Pancreas (tissue), 10 donors: ENCODE measurements around the gene TNIP1. TPM values are rescaled to one million over a fixed set of nuclear protein-coding genes. Genes with fewer than 3 reads are reported as not detected.

Experiments
- ATAC-seq, 4 donors: fragments of 200-7000 bp; cut with Tn5 transposase; one replicate each; pipeline versions ENCODE4 v1.8.0 to v1.9.1; 2020; ENCODE audit warnings: mild to moderate bottlenecking in 4 of 4, moderate library complexity in 4 of 4
- DNase-seq, 6 donors: peaks; one replicate each; pipeline ENCODE4 v3.0.0-alpha.2; 2020
- FAIRE-seq: peaks from 2 replicates; lab custom pipeline; 2012; peaks lifted over from hg19 to GRCh38; lab: Jason Lieb, UNC
- H3K27ac ChIP-seq, 4 donors: fragments of 200-600 bp; sonication (generic); 1 replicate in 3 of 4; 2 replicates in 1 of 4; pipeline versions ENCODE4 v1.5.0 to v1.8.0; 2020
- H3K27me3 ChIP-seq, 4 donors: fragments of 200-600 bp; one replicate each; pipeline ENCODE4 v1.8.0; 2021
- H3K36me3 ChIP-seq, 3 donors: fragments of 200-600 bp; sonication (generic) in 1 of 3; one replicate each; pipeline versions ENCODE4 v1.5.0 to v1.8.0; 2020 to 2021
- H3K4me1 ChIP-seq, 3 donors: fragments of 200-600 bp; one replicate each; pipeline ENCODE4 v1.8.0; 2021
- H3K4me3 ChIP-seq, 4 donors: fragments of 200-600 bp; sonication (generic) in 2 of 4; one replicate each; pipeline versions ENCODE4 v1.5.0 to v1.8.0; 2020 to 2021
- H3K9me3 ChIP-seq, 4 donors: fragments of 200-600 bp; one replicate each; pipeline ENCODE4 v1.8.0; 2021
- WGBS, 2 donors: extraction: QIAGEN DNeasy Blood & Tissue Kit; methylation state at CpG; one replicate each; pipeline ENCODE4 v1.1.7; 2013; 5-methylcytosine and 5-hydroxymethylcytosine counted together
- intact Hi-C, 3 donors: fragments of 100-400 bp; cut with DNase I; formaldehyde crosslinking; loops; one replicate each; pipeline versions ENCODE4 v1.11.1 to v1.14.2; 2022
- polyA plus RNA-seq, 2 donors: library from polyadenylated mRNA; stranded (reverse); fragments of 200-250 nt; gene quantifications; one replicate each; pipeline ENCODE4 v1.2.3, GENCODE V29; 2013
- total RNA-seq, 6 donors: library from RNA; stranded (reverse); fragmentation: NEBNext Ultra II Directional in 4 of 6; extraction: Animal tissue kit (Norgen Biotek cat#: 25700) in 4 of 6; gene quantifications; one replicate each; pipeline versions ENCODE4 v1.2.1 to v1.2.4, GENCODE V29; 2021 to 2023
- TF ChIP-seq, protein P1 (sequence below), 4 donors: fragments of 200-600 bp; sonication (generic) in 3 of 4; IDR thresholded peaks; one replicate each; pipeline versions ENCODE4 v1.5.0 to v1.8.0; 2021; ENCODE audit warnings: antibody characterized with exemption in 4 of 4
- donor health status: healthy with polysubstance abuse.
- donor health status: DM: no; HTN: no; CAD: no; lungs with moderate emphysema.
- donor health status: DM: no; HTN: no; CAD: no.
- donor health status: control.
- donor health status: control.
- donor health status: Bipolar disorder and iron deficiency.
- donor health status: DM: yes; HTN: yes; CAD: no.
- donor health status: DM: no; HTN: no; CAD: no.
- donor health status: DM: no; HTN: no; CAD: no.
- donor health status: DM: yes; HTN: yes; CAD: no.

TNIP1 gene
- total and polyA plus RNA-seq, 8 donors, result 36.4 to 118 (median 69.3) TPM

GRCh38 chr5:151028717-151029116 is 52.1 kb downstream of the TNIP1 start:
- H3K36me3 ChIP-seq, result peaks cover 2 to 70% (median 13%) of the 10 kb centered on the region in 3 donors
- no peaks in the 10 kb centered on the region for H3K9me3 ChIP-seq
- H3K27ac ChIP-seq, result no peak overlapping the region
- no peaks in the 10 kb centered on the region for H3K27me3 ChIP-seq
- no peak for ATAC-seq
- no peak for DNase-seq
- H3K4me1 ChIP-seq, result peaks cover 0 to 7% (median under 1%) of the 10 kb centered on the region in 3 donors
- FAIRE-seq, result no peak
- intact Hi-C loops, result no loop called here
- TF ChIP-seq, protein P1, sequence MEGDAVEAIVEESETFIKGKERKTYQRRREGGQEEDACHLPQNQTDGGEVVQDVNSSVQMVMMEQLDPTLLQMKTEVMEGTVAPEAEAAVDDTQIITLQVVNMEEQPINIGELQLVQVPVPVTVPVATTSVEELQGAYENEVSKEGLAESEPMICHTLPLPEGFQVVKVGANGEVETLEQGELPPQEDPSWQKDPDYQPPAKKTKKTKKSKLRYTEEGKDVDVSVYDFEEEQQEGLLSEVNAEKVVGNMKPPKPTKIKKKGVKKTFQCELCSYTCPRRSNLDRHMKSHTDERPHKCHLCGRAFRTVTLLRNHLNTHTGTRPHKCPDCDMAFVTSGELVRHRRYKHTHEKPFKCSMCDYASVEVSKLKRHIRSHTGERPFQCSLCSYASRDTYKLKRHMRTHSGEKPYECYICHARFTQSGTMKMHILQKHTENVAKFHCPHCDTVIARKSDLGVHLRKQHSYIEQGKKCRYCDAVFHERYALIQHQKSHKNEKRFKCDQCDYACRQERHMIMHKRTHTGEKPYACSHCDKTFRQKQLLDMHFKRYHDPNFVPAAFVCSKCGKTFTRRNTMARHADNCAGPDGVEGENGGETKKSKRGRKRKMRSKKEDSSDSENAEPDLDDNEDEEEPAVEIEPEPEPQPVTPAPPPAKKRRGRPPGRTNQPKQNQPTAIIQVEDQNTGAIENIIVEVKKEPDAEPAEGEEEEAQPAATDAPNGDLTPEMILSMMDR (IDR thresholded peaks at IDR 0.05), result no peak
- H3K4me3 ChIP-seq, result no peak overlapping the region
- WGBS, 2 donors, result 95 to 99% methylated on average over 8 of the region's 8 CpGs

DNA sequence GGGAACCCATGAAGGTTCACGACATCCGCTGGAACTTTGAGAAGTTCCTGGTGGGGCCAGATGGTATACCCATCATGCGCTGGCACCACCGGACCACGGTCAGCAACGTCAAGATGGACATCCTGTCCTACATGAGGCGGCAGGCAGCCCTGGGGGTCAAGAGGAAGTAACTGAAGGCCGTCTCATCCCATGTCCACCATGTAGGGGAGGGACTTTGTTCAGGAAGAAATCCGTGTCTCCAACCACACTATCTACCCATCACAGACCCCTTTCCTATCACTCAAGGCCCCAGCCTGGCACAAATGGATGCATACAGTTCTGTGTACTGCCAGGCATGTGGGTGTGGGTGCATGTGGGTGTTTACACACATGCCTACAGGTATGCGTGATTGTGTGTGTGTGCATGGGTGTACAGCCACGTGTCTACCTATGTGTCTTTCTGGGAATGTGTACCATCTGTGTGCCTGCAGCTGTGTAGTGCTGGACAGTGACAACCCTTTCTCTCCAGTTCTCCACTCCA is 52.8 kb downstream of the TNIP1 start:
- DNase-seq (no peak), FAIRE-seq (no peak), ATAC-seq (no peak)
- TF ChIP-seq, protein P1 (IDR thresholded peaks at IDR 0.05), result no peak
- intact Hi-C loops, result no loop called here
- H3K4me3 ChIP-seq, result no peak overlapping the region
- no peaks in the 10 kb centered on the region for H3K27me3 ChIP-seq
- peaks cover 0 to 7% (median 4%) of the 10 kb centered on the region in 3 donors for H3K4me1 ChIP-seq
- H3K9me3 ChIP-seq, result no peaks in the 10 kb centered on the region
- no peak overlapping the region for H3K27ac ChIP-seq
- 93 to 97% methylated on average over 11 of the region's 11 CpGs for WGBS, 2 donors
- H3K36me3 ChIP-seq, result peaks cover 0 to 63% (median 13%) of the 10 kb centered on the region in 3 donors

DNA sequence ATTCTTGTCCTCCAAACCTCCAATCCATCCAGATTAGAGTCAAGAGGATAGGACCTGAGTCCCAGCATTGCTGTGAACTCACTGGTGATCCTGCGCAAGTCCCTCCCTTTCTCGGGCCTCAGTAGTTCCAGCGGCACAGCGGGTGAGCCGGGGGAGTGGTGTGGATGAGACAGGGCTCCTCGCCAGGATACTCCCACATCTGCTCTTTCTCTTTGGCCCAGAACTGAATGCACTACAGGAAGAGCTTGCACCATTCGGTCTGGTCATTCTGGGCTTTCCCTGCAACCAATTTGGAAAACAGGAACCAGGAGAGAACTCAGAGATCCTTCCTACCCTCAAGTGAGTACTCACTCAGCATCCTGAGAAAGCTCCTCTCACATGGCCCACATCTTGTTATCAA is 54.2 kb downstream of the TNIP1 start:
- no peak overlapping the region for H3K4me3 ChIP-seq
- 82 to 88% methylated on average over 7 of the region's 7 CpGs for WGBS, 2 donors
- ATAC-seq, result peak in 2 of 4 donors; percentile 8 to 22

GRCh38 chr5:151026088-151026487 is 54.7 kb downstream of the TNIP1 start:
- FAIRE-seq (no peak), DNase-seq (no peak), ATAC-seq (no peak)
- TF ChIP-seq, protein P1 (IDR thresholded peaks at IDR 0.05), result no peak
- Histone ChIP-seq H3K36me3 (peaks cover 0 to 44% (median 13%) of the 10 kb centered on the region in 3 donors), H3K4me3 (no peak overlapping the region), H3K9me3 (no peaks in the 10 kb centered on the region), H3K4me1 (peaks cover 0 to 7% (median 4%) of the 10 kb centered on the region in 3 donors), H3K27me3 (no peaks in the 10 kb centered on the region), H3K27ac (peak overlapping the region in 1 of 4 donors; percentile 33)
- WGBS, 2 donors, result 90 to 93% methylated on average over 9 of the region's 9 CpGs
- intact Hi-C loops, result no loop called here

More for the DNA sequence above, 54.2 kb downstream of the TNIP1 start:
- peaks cover 0 to 50% (median 13%) of the 10 kb centered on the region in 3 donors for H3K36me3 ChIP-seq
- intact Hi-C loops, result no loop called here
- no peaks in the 10 kb centered on the region for H3K9me3 ChIP-seq
- FAIRE-seq (no peak), DNase-seq (no peak)
- peak overlapping the region in 1 of 4 donors; percentile 33 for H3K27ac ChIP-seq
- H3K4me1 ChIP-seq, result peaks cover 0 to 7% (median 4%) of the 10 kb centered on the region in 3 donors
- TF ChIP-seq, protein P1 (IDR thresholded peaks at IDR 0.05), result no peak
- H3K27me3 ChIP-seq, result no peaks in the 10 kb centered on the region

DNA sequence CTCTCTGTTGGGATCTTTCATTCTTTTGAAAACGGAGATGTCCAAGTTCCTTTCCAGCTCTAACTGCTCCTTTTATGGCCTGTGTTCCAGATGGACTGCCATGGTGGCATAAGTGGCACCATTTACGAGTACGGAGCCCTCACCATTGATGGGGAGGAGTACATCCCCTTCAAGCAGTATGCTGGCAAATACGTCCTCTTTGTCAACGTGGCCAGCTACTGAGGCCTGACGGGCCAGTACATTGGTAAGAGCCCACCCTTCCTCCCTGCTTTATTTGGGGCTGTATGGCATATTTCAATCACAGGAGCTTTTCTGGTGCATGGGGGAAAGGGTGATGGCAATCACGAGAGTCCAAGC is 55.6 kb downstream of the TNIP1 start:
- no peak for FAIRE-seq
- Histone ChIP-seq H3K36me3 (peaks cover 0 to 38% (median 8%) of the 10 kb centered on the region in 3 donors), H3K27me3 (no peaks in the 10 kb centered on the region), H3K4me1 (peaks cover 0 to 7% (median 4%) of the 10 kb centered on the region in 3 donors), H3K9me3 (no peaks in the 10 kb centered on the region), H3K27ac (no peak overlapping the region), H3K4me3 (no peak overlapping the region)
- 93 to 94% methylated on average over 7 of the region's 7 CpGs for WGBS, 2 donors
- TF ChIP-seq, protein P1 (IDR thresholded peaks at IDR 0.05), result no peak
- no peak for DNase-seq
- intact Hi-C loops, result no loop called here
- ATAC-seq, result no peak
